ENCODE data around the gene ARHGAP24.
A peak's percentile ranks its signal among the peaks of the same experiment; 100 is the strongest.

Gene ARHGAP24

GRCh38 chr4:85933291-85933640, 458.3 kb downstream of the ARHGAP24 start:
- TF ChIP-seq POLR2A (IDR thresholded peaks at IDR 0.05; ENCODE audit: low read depth, low read length), result no peak
- DNase-seq (ENCODE audit: insufficient read length, low spot score) (no peak), FAIRE-seq (no peak)

DNA sequence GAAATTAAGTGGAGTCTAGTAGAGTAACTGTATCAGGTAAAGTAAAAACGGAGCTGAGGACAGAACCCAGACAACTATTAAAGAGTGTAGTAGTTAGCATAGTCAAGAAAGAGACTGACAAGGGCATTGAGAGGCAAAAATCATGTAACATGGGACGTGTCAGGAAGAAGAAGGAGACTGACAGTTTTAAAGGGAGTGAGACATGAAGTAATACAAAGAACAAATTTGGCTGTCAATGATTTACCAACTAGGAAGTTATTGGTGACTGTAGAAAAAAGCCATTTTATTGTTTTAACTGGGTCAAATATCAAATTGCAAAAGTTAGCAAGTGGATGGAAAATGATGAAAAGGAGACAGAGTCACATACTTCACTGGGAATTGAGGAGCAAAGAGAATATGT, 462.6 kb downstream of the ARHGAP24 start:
- no peak for TF ChIP-seq POLR2A (IDR thresholded peaks at IDR 0.05; ENCODE audit: low read depth, low read length)
- no peak for FAIRE-seq

GRCh38 chr4:85938062-85938461, 463.1 kb downstream of the ARHGAP24 start:
- DNase-seq (ENCODE audit: insufficient read length, low spot score) (no peak), FAIRE-seq (no peak)
- TF ChIP-seq POLR2A (IDR thresholded peaks at IDR 0.05; ENCODE audit: low read depth, low read length), result no peak

More for the DNA sequence above, 462.6 kb downstream of the ARHGAP24 start:
- DNase-seq (ENCODE audit: insufficient read length, low spot score), result no peak

DNA sequence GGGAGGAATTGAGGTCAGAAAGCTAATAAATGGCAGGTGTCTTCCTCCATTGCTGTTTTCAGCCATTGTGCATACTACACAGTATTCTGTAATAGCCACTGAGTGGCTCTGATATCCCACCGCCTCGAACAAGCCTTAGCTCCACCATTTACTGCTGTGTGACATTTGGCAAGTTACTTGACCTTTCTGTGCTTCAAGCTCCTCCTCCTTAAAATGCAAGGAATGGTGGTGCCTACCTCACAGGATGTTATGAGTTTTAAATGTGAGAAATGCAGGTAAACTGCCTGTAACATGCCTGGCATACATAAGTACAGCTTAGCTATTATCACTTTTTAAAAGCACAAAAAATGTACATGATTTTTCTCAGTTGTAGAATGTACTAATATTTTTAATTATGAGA, 464.0 kb downstream of the ARHGAP24 start:
- DNase-seq (ENCODE audit: insufficient read length, low spot score), result no peak
- no peak for TF ChIP-seq POLR2A (IDR thresholded peaks at IDR 0.05; ENCODE audit: low read depth, low read length)

DNA sequence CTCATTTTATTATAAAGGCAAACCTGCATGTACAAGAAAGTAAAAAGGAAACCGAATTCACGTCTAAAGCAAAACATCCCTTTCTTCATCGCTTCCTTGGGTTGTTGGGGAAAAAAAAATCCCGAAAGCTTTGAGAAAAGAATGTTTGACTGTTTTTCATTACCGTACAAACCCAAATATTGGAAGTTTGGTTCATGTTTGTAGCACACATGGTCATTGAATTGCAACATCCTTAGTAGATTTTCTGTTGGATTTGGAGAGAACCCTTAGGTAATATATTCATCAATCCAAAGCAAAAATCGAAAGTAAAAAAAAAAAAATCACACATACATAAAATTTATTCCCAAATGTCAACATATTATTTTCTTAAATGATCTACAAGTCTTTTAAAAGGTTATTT, 464.6 kb downstream of the ARHGAP24 start:
- FAIRE-seq (no peak), DNase-seq (ENCODE audit: insufficient read length, low spot score) (no peak)
- no peak for TF ChIP-seq POLR2A (IDR thresholded peaks at IDR 0.05; ENCODE audit: low read depth, low read length)

More for the DNA sequence above, 464.0 kb downstream of the ARHGAP24 start:
- no peak for FAIRE-seq

DNA sequence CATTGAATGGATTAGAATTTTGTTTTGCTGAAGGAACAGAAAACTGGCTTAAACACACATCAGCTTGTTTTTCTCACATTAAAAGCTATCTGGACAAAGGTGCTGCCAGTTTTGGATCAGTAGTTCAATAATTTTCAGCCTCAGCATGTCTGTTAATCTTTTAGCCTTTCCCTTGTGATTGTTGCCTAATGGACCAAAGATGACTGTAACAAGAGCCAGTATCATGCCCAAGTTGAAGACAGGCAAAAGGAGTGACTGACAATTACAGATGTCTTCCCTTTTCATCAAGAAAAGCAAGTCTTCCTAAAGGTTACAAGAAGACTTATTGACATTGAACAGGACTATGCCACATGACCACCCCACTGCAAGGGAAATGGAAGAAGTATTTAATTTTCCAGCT, 465.2 kb downstream of the ARHGAP24 start:
- no peak for FAIRE-seq

GRCh38 chr4:85942107-85942506, 467.2 kb downstream of the ARHGAP24 start:
- FAIRE-seq (no peak), DNase-seq (ENCODE audit: insufficient read length, low spot score) (no peak)
- TF ChIP-seq POLR2A (IDR thresholded peaks at IDR 0.05; ENCODE audit: low read depth, low read length), result no peak

More for the DNA sequence above, 465.2 kb downstream of the ARHGAP24 start:
- TF ChIP-seq POLR2A (IDR thresholded peaks at IDR 0.05; ENCODE audit: low read depth, low read length), result no peak
- DNase-seq (ENCODE audit: insufficient read length, low spot score), result no peak

DNA sequence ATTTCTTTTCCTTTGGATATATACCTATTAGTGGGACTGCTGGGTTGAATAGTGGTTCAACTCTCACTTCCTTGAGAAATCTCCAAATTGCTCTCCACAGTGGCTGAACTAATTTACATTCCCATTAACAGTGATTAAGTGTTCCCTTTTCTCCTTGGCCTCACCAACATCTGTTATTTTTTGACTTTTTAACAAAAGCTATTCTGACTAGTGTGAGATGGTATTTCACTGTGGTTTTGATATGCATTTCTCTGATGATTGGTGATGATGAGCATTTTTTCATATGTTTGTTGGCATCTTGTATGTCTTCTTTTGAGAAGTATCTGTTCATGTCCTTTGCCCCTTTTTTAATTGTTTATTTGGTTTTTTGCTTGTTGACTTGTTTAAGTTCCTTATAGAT, 471.9 kb downstream of the ARHGAP24 start:
- FAIRE-seq, result no peak
- no peak for TF ChIP-seq POLR2A (IDR thresholded peaks at IDR 0.05; ENCODE audit: low read depth, low read length)
- DNase-seq (ENCODE audit: insufficient read length, low spot score), result no peak

DNA sequence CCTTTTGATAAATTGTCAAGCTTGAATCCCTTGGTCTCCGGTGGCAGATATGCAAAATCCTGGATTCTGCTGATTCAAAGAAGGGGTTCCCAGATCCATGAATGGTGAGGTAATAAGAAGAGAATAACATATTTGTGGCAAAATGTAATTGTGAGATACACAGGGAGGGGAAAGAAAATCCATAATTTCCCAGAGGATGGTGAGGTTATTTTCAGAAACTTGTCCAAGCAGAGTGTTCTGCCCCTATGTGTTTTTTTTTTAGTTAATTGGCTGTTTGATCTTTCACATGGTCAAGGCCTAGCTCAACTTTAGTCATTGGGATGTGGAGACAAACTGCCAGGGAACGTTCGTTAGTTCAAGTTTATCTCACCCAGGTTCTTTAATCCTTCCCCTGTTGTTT, 476.1 kb downstream of the ARHGAP24 start:
- no peak for TF ChIP-seq POLR2A (IDR thresholded peaks at IDR 0.05; ENCODE audit: low read depth, low read length)
- DNase-seq (ENCODE audit: insufficient read length, low spot score) (no peak), FAIRE-seq (no peak)

DNA sequence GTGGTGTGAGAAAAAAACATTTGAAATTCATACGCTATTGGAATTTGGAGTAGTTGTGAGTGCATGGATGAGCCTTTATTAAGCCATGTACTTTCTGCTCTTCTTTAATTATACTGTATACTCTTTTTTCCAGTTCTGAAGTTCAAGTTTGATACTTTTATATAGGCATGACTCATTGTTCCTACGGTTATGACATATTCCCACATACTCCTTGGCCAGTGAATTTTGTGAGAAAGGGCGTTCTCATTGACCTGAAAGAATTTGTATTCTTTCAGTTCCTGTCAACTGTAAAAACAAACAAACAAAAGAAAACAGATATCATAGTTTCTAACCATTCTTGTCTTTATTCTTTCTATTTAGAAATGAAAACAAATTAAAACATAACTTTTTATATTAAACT, 477.6 kb downstream of the ARHGAP24 start:
- no peak for FAIRE-seq
- TF ChIP-seq POLR2A (IDR thresholded peaks at IDR 0.05; ENCODE audit: low read depth, low read length), result no peak
- DNase-seq (ENCODE audit: insufficient read length, low spot score), result no peak

DNA sequence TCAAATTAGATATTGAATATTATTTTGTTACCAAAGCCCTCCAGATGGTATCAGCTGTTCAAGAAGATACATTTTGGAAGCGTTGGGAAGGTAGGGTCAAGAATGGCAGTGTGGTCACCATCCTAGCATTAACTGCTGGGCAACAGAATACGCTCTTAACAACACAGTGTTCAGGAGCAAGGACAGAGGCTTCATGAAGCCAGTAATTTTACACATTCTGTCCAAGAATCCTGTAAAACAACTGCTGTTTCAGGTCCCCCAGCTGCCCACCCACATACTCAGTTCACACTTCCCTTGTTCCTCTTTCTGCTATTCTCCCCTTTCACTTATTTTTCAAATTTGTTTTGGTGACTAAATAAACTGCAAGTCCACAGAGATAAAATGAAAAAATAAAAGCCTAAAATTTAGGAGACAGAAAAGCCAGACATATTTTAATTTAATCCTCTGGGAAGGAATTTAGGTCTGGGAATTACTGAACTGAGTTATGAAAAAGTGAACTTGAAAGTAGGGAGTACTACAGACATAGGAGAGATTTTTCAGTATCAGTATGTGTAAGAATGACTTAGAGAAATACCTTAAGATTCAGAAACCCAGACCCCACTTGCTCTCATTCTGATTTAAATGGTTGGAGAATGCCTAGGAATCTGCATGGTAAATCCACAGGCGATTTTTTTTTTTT, 478.2 kb downstream of the ARHGAP24 start:
- DNase-seq (ENCODE audit: insufficient read length, low spot score), result no peak
- FAIRE-seq, result no peak
- TF ChIP-seq POLR2A (IDR thresholded peaks at IDR 0.05; ENCODE audit: low read depth, low read length), result no peak

GRCh38 chr4:85953651-85954018, 478.7 kb downstream of the ARHGAP24 start:
- peak; percentile 12 for DNase-seq (ENCODE audit: insufficient read length, low spot score)
- no peak for TF ChIP-seq POLR2A (IDR thresholded peaks at IDR 0.05; ENCODE audit: low read depth, low read length)
- FAIRE-seq, result peak; percentile 88

GRCh38 chr4:85955620-85956292, 480.8 kb downstream of the ARHGAP24 start:
- FAIRE-seq, result no peak

DNA sequence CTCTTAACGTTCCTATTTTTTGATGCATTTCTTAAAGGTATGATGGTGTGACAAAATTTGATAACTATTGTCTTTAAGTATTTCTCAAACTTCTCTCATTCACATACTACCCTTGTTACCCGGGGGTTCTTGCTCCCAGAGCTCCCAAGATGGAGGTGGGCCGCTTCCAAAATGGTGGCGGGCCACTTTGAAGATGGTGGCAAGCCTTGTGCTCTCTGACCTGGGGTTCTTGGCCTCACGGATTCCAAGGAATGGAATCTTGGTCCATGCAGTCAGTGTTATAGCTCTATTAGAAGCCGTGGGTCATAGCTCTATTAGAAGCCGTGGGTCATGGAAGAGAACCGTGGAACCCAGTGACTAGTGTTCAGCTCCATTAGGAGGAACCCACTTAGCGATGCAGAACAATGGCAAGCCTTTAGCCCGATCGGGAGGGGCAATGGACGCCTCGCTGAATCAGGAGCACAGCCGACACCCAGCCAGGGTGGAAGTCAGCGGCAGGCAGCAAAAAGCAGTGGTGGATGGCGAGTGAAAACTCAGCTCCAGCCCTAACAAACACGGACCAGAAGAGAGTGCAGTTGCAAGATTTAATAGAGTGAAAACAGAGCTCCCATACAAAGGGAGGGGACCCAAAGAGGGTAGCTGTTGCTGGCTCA, 481.5 kb downstream of the ARHGAP24 start:
- TF ChIP-seq POLR2A (IDR thresholded peaks at IDR 0.05; ENCODE audit: low read depth, low read length), result no peak
- FAIRE-seq, result no peak
- DNase-seq (ENCODE audit: insufficient read length, low spot score), result no peak

More at GRCh38 chr4:85955620-85956292, 480.8 kb downstream of the ARHGAP24 start:
- no peak for DNase-seq (ENCODE audit: insufficient read length, low spot score)
- no peak for TF ChIP-seq POLR2A (IDR thresholded peaks at IDR 0.05; ENCODE audit: low read depth, low read length)

GRCh38 chr4:85961887-85962286, 486.9 kb downstream of the ARHGAP24 start:
- no peak for TF ChIP-seq POLR2A (IDR thresholded peaks at IDR 0.05; ENCODE audit: low read depth, low read length)
- DNase-seq (ENCODE audit: insufficient read length, low spot score) (no peak), FAIRE-seq (no peak)
